HG02938 (cell line): ENCODE measurements around the gene DOP1B.
A peak's percentile ranks its signal among the peaks of the same experiment; 100 is the strongest.
"Not testable (repeated sequence)": the region's sequence is repeated elsewhere in the genome, so short reads cannot be mapped to it uniquely, and the experiment has no call there.

ENCODE experiments used
- ATAC-seq: cut with Tn5 transposase; IDR thresholded peaks from one replicate; pipeline ENCODE4 v1.9.1; 2021; ENCODE audit warnings: mild to moderate bottlenecking, moderate library complexity; ENCODE audit not compliant: unreplicated experiment

DOP1B gene

GRCh38 chr21:36156815-36157670 lies at the start of gene DOP1B:
Gene DOP1B (plus strand): TSS chr21:36156824. CDS start chr21:36164734, 7,910 bp downstream.
- peak; percentile 28 for ATAC-seq

- ATAC-seq, result no peak
Observed at GRCh38 chr21:36109868-36110267, 46.8 kb upstream of the DOP1B start.

GRCh38 chr21:36111238-36111637 lies 45.4 kb upstream of the DOP1B start:
- ATAC-seq, result no peak

- ATAC-seq, result no peak
Observed at GRCh38 chr21:36113647-36114428, 42.8 kb upstream of the DOP1B start.

GRCh38 chr21:36115138-36115730 lies 41.4 kb upstream of the DOP1B start:
- ATAC-seq, result no peak

GRCh38 chr21:36117286-36117741 lies 39.3 kb upstream of the DOP1B start:
- no peak for ATAC-seq

- no peak for ATAC-seq
Observed at GRCh38 chr21:36120304-36120888, 36.2 kb upstream of the DOP1B start.

GRCh38 chr21:36122977-36123376 lies 33.6 kb upstream of the DOP1B start:
- ATAC-seq, result no peak

GRCh38 chr21:36124395-36124794 lies 32.2 kb upstream of the DOP1B start:
- no peak for ATAC-seq

GRCh38 chr21:36125512-36126207 lies 31.0 kb upstream of the DOP1B start:
- no peak for ATAC-seq

GRCh38 chr21:36126208-36126565 lies 30.4 kb upstream of the DOP1B start:
- no peak for ATAC-seq

GRCh38 chr21:36126621-36127110 lies 30.0 kb upstream of the DOP1B start:
- no peak for ATAC-seq

- no peak for ATAC-seq
Observed at GRCh38 chr21:36127250-36127904, 29.2 kb upstream of the DOP1B start.

GRCh38 chr21:36127977-36128376 lies 28.6 kb upstream of the DOP1B start:
- ATAC-seq, result no peak

GRCh38 chr21:36129219-36129618 lies 27.4 kb upstream of the DOP1B start:
- no peak for ATAC-seq

GRCh38 chr21:36130414-36130762 lies 26.2 kb upstream of the DOP1B start:
- not testable (repeated sequence) for ATAC-seq

GRCh38 chr21:36130839-36131238 lies 25.8 kb upstream of the DOP1B start:
- ATAC-seq, result not testable (repeated sequence)

- ATAC-seq, result no peak
Observed at GRCh38 chr21:36132696-36133095, 23.9 kb upstream of the DOP1B start.

GRCh38 chr21:36134803-36135390 lies 21.7 kb upstream of the DOP1B start, which contains the start of gene CBR3:
Gene CBR3 (plus strand): TSS chr21:36135079. CDS start chr21:36135193, 114 bp downstream.
- peak; percentile 14 for ATAC-seq
